Ovary (tissue), 3 donors: ENCODE data around the gene DIDO1.

Experiments
- POLR2A ChIP-seq: fragments of 450-650 bp; IDR thresholded peaks from one replicate; pipeline ENCODE4 v1.6.1; 2017; ENCODE audit warnings: antibody characterized with exemption, mild to moderate bottlenecking, moderate library complexity
- TF ChIP-seq, protein P1 (sequence below), 3 donors: fragments of 450-650 bp in 2 of 3; fragments of 200-600 bp in 1 of 3; IDR thresholded peaks; one replicate each; pipeline versions ENCODE4 v1.5.1 to v1.8.0; 2016 to 2022; ENCODE audit warnings: antibody characterized with exemption in 3 of 3, mild to moderate bottlenecking in 1 of 3
- donor health status: DM: no; HTN: no; CAD: no.

DNA sequence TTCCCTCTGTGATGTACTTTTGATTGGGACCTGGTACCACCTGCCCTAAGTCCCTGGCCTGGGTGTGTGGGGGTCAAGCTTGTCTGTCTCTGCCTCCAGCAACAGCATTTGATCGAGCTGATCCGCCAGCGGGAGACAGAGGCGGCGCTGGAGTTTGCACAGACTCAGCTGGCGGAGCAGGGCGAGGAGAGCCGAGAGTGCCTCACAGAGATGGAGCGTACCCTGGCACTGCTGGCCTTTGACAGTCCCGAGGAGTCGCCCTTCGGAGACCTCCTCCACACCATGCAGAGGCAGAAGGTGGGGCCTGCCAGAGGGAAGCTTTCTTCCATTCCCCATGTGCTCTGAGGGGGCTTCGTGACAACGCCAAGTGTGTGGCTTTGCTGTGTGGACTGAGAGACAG lies 17.1 kb upstream of the DIDO1 start:
- TF ChIP-seq, protein P1, sequence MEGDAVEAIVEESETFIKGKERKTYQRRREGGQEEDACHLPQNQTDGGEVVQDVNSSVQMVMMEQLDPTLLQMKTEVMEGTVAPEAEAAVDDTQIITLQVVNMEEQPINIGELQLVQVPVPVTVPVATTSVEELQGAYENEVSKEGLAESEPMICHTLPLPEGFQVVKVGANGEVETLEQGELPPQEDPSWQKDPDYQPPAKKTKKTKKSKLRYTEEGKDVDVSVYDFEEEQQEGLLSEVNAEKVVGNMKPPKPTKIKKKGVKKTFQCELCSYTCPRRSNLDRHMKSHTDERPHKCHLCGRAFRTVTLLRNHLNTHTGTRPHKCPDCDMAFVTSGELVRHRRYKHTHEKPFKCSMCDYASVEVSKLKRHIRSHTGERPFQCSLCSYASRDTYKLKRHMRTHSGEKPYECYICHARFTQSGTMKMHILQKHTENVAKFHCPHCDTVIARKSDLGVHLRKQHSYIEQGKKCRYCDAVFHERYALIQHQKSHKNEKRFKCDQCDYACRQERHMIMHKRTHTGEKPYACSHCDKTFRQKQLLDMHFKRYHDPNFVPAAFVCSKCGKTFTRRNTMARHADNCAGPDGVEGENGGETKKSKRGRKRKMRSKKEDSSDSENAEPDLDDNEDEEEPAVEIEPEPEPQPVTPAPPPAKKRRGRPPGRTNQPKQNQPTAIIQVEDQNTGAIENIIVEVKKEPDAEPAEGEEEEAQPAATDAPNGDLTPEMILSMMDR (IDR thresholded peaks at IDR 0.05): no peak
- TF ChIP-seq POLR2A: no peak
